GM12873 (cell line): ENCODE measurements around the gene PRSS21.

ENCODE experiments used
- TF ChIP-seq, protein P1 (sequence below): IDR thresholded peaks from 2 replicates; pipeline ENCODE4 v1.5.1; 2012; ENCODE audit warnings: low read depth, mild to moderate bottlenecking, moderate library complexity, low read length, control low read depth; ENCODE audit not compliant: insufficient read depth; ENCODE audit errors: missing control alignments

PRSS21 gene

DNA sequence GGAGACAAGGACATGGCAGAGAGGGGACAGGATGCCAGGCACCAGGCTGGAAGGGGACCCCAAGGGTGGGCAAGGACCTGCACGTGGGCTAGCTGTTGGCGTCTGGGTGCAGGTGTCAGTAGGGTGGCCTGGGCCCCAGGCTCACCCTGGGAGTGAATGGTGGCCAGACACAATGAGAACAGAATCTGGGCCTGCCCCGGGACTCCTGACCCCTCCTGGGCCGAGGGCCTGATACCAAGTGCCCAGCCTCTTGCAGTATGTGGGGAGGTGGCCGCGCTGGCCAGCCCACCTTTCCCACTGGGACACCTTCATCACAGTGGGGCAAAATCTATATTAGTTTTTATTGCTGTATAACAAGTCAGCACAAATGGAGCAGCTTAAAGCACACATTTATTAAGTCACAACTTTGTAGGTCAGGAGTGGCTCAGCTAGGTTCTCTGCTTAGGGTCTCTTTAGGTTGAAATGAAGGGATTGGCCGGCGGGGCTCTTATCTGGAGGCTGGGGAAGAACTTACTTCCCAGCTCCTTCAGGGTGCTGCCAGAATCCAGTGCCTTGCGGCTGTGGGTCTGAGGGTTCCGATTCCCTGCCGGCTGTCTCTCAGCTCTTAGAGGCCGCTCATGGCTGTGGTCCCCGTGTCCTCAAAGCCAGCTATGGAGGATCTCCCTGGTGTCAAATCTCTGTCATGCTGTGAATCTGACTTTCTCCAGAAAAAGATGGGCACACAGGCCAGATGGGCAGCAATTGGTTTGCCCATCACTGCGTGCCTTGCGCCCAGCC lies 33.3 kb upstream of the PRSS21 start:
- TF ChIP-seq, protein P1, sequence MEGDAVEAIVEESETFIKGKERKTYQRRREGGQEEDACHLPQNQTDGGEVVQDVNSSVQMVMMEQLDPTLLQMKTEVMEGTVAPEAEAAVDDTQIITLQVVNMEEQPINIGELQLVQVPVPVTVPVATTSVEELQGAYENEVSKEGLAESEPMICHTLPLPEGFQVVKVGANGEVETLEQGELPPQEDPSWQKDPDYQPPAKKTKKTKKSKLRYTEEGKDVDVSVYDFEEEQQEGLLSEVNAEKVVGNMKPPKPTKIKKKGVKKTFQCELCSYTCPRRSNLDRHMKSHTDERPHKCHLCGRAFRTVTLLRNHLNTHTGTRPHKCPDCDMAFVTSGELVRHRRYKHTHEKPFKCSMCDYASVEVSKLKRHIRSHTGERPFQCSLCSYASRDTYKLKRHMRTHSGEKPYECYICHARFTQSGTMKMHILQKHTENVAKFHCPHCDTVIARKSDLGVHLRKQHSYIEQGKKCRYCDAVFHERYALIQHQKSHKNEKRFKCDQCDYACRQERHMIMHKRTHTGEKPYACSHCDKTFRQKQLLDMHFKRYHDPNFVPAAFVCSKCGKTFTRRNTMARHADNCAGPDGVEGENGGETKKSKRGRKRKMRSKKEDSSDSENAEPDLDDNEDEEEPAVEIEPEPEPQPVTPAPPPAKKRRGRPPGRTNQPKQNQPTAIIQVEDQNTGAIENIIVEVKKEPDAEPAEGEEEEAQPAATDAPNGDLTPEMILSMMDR: no peak

DNA sequence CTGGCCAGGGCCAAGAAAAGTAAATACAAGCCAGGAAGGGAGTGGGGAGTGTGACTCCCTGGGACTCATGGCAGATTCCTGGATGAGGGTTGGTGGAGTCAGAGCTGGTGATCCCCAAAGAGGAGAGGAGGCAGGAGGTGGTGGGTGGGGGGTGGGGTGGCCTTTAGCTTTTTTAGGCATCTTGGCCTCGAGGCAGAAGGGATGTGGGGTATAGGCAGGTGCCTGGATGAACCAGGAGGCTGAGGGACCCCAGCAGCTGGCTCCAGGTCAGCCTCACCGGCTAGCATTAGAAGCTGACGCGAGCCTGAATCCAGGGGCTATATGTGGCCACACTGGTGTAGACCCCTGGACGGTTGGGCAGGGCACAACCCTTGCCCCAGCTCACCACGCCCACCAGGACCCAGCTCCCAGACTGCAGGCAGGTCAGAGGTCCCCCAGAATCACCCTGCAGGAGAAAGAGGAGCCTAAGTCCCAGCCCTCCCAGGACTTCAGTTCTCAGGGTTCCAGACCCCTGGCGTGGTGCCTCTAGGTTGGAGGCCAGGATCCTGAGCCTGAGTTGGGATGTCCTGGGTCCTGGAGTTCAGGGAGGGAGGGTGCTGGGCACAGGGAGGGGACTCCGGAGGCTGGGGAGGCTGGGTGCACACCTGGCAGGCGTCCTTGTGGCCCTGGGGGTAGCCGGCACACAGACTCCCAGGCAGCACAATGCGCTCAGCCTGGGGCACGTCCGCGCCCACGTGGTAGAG lies 32.5 kb upstream of the PRSS21 start:
- TF ChIP-seq, protein P1: no peak

DNA sequence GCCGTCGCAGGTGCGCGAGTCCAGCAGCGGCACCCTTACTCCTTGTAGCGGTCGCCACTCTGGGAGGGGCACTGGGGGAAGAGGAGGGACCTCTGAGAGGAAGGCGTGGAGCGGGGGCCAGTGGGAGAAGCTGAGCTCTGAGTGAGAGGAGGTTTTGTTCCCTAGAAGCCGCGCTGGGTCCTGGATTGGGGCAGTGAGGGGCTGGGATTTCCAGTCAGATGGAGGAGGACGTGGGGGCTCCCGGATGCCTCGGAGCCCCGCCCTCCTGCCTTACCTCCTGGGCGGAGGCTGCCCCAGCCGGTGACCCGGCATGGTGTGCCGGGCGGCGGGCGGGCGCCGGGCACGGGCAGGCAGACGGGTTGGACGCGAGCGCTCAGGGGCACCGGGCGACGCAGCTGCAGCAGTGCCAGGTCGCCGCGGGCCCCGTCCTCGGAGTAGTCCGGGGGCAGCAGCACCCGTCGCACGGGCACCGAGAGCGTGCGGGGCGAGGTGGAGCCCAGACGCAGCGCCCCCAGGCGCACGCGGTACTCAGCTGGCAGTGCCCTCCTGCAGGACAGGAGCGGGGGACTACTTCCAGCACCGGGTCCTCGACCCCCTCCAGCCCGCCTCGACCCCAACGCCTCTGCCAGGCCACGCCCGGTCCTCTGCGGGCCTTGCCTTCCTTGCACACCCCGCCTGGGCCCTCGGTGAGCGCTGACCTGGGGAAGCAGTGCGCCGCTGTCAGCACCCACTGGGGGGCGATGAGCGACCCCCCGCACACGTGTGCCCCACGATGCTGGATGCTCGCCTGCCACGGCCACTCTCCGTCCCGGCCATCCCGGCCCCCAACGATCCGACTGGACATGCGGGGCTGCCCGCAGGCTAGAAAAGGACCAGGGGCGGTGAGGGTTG lies 31.7 kb upstream of the PRSS21 start:
- TF ChIP-seq, protein P1: peak; percentile 17

DNA sequence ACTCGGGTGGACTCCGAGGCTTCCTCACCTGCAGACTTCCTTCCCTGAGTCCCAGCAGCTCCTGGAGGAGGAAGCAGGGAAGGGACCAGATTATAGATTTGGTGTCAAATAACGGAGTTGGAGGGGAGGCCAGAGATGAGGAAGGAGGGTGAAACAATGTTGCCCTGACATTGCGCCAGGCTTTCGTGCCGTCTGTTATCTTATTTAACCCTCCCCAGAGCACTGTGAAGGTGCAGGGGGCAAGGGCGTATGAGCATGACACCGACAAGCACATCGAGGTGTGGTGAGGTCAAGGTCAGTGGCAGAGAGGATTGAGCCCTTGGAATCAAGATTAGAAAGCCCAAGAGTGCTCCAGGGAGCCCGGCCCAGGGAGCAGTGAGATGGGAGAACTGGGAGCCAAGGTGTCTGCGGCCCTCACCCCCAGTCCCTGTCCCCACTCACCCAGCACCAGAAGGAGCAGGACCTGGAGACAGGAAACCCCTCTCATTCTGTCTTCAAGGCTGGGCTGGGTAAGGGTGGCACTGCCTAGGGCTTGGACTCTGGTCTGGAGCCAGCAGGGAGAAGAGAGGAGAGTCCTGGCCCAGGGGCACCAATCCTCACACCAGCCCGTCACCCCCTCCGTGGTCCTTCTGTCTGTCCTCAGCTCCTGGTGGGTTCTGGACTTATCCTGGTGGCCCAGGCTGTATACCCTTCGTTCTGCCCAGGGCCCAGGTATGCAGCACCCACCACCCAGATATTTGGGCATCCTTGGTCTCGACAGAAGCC lies 30.8 kb upstream of the PRSS21 start:
- TF ChIP-seq, protein P1: no peak

DNA sequence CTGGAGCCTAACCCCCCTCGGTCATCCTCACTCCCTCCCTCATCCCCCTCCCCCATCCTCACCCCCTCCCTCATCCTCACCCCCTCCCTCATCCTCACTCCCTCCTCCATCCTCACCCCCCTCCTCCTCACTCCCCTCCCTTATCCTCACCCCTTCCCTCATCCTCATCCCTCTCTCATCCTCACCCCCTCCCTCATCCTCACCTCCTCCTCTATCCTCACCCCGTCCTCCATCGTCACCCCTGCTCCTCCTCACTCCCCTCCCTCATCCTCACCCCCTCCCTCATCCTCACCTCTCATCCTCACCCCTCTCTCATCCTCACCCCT lies 30.2 kb upstream of the PRSS21 start:
- TF ChIP-seq, protein P1: no peak

DNA sequence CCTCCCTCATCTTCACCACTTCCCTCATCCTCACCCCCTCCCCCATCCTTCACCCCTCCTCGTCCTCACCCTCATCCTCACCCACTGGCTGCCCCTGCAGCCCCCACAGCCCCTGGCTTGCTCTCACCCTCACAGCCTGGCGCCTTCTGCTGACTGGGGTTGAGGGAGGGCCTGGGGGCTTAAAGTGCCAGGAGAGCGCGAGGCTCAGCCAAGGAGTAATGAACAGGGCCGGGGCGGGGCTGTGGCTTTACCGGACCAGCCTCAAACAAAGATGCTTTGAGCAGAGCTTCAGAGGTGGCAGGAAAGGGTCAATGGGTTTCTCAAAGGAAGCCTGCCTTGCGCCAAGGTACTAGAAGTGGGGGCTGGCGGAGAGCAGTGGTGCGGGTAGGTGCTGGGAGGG lies 29.6 kb upstream of the PRSS21 start, which contains the start of gene PRSS33:
TSS of gene PRSS33 (minus strand) at position 155 of the 400 bp plus-strand sequence. CDS start 1,013 bp downstream, outside the sequence.
- TF ChIP-seq, protein P1: no peak
